Astrocyte of the cerebellum (primary cell): Measurements from ENCODE around the gene VEGFA.

Source experiments
- DNase-seq: peaks from one replicate; pipeline ENCODE4 v3.0.0-alpha.2; 2011; ENCODE audit warnings: low read depth
- H3K4me3 ChIP-seq: 2 replicates; pipeline ENCODE4 v1.5.1; 2011; ENCODE audit warnings: mild to moderate bottlenecking, low read depth, low read length, moderate library complexity
- CTCF ChIP-seq: IDR thresholded peaks from 2 replicates; pipeline ENCODE4 v1.5.1; 2012; ENCODE audit warnings: low read length, low read depth, moderate library complexity, mild to moderate bottlenecking; ENCODE audit errors: missing control alignments
- in situ Hi-C: cut with HindIII; loops from 2 replicates; pipeline ENCODE4 v1.10.0; 2017; ENCODE audit warnings: low sequenced_read_pairs

VEGFA gene

DNA sequence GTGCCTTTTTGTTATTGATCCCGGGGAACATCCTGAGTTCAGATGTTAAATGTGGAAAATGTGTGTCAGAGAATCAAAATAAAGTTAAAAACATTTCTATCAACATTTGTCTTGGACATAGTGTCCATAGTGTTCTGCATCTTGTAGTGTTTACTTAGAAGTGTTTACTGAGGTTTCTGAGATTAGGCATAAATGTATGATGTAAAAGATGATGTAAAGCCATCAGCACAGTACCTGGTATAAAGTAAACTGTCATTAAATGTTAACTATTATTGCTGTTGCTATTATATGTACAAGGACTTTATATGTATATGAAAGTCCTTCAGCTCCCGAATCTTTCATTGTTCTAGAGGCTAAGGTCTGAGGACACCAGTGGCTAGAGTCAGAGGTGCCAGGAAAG, 28.2 kb upstream of the VEGFA start:
- TF ChIP-seq CTCF: no peak
- no peak overlapping the region for H3K4me3 ChIP-seq
- DNase-seq: no peak
- in situ Hi-C loops: no loop called here

DNA sequence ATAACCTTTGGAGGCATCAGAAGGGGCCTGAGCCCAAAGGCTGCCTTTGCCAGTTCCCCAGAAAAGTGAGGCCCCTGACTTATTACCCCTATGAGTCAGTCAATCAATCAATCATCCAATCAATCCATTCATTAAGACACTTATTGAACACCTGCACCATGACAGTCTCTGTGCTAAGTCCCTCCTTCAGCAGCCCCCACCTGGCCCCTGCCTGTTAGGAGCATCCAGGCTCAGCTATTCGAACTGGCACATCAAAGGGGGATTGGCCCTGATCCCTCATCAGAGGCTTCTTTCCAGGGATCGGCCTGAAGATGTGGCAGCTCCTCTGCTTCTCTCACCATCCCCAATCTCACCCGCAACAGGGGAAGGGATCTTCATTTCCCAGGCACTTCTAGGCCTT, 27.7 kb upstream of the VEGFA start:
- TF ChIP-seq CTCF: no peak
- in situ Hi-C loops: no loop called here
- no peak overlapping the region for H3K4me3 ChIP-seq
- DNase-seq: no peak

DNA sequence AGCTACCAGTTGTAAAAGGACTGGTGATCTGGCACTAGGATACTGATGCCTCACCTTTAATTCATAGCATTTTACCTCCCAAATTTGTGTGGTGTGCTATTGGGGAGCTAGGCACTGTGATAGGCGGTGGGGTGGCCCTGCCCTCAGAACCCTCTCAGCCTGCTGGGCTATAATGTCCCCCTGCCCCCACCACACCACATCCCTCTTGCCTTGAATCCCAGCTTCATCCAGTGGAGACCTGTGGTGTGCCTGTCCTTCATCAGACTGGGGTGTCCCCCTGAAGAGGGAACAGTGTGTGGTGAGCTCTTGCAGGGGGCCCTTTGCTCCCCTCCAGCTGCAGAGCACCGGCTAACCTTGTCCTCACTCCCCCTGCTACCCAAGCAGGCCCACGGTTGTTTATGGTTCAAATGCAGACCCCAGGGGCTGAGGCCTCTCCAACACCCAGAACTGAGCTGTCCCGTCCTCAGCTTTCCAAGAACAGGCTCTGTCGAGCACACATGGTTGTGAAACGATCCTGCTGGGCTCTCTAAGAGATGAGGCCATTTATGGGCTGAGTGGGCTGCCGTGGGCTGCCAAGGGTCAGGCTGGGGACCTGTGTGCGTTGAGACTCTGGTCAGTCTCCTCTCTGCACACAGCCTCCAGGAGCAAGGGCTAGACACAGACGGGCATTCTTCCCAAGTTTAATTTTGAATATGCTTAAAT, 26.9 kb upstream of the VEGFA start:
- TF ChIP-seq CTCF: no peak
- H3K4me3 ChIP-seq: no peak overlapping the region
- in situ Hi-C loops: no loop called here
- DNase-seq: no peak

DNA sequence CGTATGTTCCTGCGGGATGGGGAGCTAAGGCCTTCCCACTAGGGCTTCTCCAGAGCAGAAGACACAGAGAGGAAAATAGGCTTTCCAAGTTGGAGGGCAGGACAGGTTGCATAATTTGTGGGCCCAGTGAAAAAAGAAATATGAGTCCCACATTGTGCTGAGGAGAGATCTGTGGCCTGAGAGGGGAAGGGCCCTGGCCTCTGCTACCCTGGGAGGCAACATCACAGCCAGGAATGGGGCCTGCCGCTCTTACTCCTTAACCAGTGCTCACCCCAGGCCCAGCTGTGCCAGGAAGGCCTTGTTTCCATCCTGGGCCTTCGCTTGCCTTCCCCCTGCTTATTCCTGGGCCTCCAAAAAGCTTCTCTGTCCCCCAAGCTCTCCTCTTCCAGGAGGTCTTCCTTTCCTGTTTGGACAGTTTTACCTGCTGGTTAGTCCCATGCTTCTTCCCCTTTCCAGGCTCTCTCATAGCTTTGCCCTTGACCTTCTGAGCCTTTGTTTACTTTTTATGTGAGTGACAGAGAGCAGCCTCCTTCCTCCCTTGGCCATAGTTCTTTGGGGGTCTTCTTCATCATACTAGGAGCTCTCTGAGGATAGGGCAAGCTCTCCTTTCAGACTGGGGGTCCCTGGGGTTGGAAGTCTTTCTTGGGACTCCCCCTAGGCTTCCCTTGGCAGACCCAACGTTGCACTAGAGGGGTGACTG, 26.2 kb upstream of the VEGFA start:
- H3K4me3 ChIP-seq: no peak overlapping the region
- TF ChIP-seq CTCF: no peak
- no peak for DNase-seq
- in situ Hi-C loops: no loop called here

DNA sequence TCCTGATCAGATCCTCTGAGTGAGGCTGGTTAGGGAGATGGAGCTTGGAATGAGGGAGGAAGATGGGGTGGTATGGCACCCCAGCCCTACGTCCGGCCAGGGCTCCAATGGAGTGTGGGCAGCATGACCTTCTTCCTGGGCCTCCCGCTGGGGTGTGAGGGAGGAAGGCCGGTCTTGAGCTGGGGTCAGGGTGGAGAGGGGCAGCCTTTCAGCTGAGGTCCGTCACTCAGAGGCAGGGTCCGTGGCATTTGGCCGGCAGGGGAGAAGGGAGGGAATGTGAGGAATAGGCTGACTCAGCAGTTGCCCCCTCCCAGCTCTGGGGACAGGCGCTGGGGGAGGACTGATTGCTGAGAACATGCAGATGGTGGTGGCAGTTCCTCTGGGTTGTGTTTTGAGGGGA, 25.5 kb upstream of the VEGFA start:
- no peak for DNase-seq
- in situ Hi-C loops: no loop called here
- TF ChIP-seq CTCF: no peak
- no peak overlapping the region for H3K4me3 ChIP-seq

GRCh38 chr6:43744931-43745727, 24.9 kb upstream of the VEGFA start:
- in situ Hi-C loops: loop anchor here (5.0 kb wide), 1 partner anchor 93 kb away; no protein-coding TSS in a partner anchor
- TF ChIP-seq CTCF: no peak
- no peak overlapping the region for H3K4me3 ChIP-seq
- DNase-seq: no peak
